Measurements from ENCODE around the gene CAPN10. TPM values are rescaled to one million over a fixed set of nuclear protein-coding genes. Genes with fewer than 3 reads are reported as not detected.
"Not testable (repeated sequence)": the region's sequence is repeated elsewhere in the genome, so short reads cannot be mapped to it uniquely, and the experiment has no call there.

Gene CAPN10
- total RNA-seq, 1 donor from 2014 or later = 37.2 TPM

DNA sequence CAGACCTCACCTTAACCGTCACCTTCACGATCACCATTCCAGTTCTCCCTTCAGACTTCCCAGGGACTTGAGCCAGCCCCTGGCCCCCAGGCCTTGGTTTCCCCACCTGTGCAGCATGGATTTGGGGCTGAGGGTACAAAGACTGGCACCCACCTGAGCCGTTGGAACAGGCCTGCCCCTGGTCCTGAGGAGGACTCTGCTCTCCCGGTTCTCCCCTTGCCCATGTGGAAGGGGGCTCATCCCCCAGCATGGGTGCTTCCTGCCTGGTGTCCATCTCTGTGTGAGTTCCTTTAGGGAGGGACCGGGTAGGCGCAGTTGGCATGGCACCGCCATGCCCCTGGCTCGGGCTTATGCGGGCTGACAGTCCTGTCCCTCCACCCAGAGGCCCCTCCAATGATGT, 27.9 kb downstream of the CAPN10 start:
- no peak for ATAC-seq
- intact Hi-C loops (cut with DNase I) = no loop called here
- DNase-seq (ENCODE audit: low spot score) = peak; percentile 25

DNA sequence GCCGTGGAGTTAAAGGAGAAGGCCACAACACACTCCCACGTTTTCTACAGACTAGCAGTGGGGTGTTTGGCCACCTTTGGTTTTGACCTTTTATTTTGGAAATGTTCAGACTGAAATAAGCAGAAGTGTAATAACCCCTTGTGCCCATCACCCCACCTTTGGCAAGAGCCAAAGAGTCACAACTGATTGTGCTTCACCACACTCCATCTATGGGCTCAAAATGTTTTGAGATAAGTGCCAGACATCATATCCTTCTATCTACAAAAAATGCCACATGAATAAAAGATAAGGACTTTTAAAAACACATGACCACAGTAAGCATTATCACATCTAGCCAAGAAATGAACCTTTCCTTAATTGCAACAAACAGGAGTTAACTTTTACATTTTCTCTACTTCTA, 28.9 kb downstream of the CAPN10 start:
- DNase-seq (ENCODE audit: low spot score) (no peak), ATAC-seq (no peak)
- intact Hi-C loops (cut with DNase I) = no loop called here

DNA sequence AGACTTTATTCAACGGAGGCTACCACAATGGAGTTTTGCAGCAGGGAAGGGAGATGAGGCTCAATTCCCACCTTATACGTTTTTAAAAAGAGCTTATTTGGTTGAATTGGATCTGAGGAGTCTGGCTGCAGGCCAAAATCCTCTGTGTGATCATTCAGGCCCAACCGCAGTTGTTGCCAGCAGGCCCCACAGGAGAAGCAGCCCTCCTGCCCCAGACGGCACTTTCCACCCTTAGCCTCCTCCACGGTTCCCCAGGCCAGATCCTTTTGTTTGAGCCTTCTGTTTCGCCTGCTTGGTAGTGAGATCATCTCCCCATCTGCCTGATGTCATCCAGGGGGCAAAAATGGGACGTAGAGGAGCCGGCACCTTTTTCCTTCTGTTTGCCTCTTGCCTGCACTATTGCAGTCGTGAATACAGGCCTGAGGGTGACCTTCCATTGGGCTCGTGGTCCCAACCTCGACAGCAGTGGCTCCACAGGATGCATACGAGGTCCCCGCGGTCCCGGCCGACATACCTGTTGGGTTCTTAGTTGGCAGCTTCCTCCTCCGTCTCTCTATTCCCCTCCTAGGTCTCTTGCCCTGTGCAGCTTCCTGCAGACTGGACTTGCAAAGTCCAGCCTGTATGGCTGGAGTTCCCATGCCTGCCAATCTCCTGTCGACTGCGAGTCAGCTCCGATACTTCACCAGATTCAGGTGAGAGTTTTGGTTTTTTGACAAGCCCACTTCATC, 29.4 kb downstream of the CAPN10 start:
- intact Hi-C loops (cut with DNase I) = no loop called here
- DNase-seq (ENCODE audit: low spot score) (peak; percentile 49), ATAC-seq (no peak)

DNA sequence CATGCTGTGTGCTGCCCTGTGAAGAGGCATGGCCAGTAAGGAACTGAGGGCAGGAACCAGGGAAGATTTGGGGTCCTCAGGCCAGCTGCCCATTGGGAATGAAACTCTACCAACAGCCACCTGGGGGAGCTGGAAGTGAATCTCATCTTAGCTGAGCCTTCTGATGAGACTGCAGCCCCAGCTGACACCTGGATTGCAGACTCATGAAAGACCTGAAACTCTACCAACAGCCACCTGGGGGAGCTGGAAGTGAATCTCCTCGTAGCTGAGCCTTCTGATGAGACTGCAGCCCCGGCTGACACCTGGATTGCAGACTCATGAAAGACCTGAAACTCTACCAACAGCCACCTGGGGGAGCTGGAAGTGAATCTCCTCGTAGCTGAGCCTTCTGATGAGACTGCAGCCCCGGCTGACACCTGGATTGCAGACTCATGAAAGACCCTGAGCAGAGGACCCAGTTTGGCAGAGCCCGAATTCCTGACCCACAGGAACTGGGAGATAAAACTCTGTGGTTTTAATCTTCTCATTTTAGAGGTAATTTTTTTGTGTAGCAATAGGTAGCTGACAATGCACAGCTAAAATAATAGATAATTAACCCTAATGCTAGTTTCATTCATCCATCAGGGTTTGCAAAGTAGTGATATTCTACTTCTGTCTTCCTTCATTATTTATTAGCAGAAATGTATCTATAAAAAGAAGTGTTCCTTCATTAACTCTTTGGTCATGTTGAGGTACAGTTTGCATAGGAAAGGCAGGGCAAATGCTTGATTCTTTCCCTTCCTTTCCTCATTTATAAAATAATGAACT, 30.5 kb downstream of the CAPN10 start:
- DNase-seq (ENCODE audit: low spot score) = peak; percentile 21
- intact Hi-C loops (cut with DNase I); ATAC-seq: not testable (repeated sequence)

DNA sequence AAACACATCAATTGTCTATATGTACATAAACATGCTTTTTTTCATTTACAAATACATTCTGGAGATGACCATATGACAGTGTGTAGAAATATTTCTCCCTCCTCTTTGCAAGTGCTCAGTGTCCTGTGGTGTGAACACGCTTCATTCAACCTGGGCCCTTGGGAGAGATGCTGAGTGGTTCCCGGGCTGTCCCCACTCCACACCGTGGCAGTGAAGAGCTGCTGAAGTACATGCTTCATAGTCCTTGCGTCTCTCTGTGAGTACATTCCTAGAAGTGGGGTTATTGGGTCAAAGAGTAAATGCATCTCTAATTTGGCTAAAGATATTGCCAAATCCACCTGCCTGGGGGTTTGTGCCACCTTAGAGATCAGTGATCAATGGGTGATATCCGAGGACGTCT, 32.2 kb downstream of the CAPN10 start:
- peak; percentile 35 for DNase-seq (ENCODE audit: low spot score)
- intact Hi-C loops (cut with DNase I) = no loop called here
- ATAC-seq = no peak

DNA sequence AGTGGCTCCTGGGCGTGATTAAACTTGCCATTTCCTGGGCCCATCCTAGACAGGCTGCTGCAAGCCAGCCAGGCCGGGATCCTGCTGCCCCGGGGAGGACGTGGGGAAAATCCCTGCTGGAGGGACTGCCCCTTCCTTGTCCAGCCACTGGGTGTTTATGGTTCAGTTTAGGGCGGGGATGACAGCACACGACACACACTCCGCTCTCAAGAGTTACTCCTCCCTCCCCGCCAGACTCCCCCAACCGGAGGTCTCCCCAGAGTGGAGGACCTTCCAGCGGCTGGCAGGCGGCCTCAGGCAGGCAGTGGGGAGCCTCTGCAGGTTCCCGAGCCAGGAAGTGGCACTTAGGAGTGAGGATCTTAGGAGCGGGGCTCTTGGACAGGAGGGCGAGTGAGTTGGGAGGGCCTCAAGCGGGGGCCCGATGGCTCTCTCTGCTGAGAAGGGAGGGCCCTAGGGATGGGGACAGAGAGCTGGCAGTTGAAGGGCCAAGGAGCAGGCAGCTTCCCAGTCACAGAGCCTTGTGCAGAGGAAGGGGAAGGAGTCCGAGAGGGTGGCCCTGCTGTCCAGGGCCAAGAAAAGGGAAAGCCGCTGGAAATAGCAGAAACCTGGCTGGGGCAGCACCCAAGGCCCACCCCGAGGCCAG, 33.1 kb downstream of the CAPN10 start:
- ATAC-seq (no peak), DNase-seq (ENCODE audit: low spot score) (peak; percentile 35)
- intact Hi-C loops (cut with DNase I) = no loop called here

DNA sequence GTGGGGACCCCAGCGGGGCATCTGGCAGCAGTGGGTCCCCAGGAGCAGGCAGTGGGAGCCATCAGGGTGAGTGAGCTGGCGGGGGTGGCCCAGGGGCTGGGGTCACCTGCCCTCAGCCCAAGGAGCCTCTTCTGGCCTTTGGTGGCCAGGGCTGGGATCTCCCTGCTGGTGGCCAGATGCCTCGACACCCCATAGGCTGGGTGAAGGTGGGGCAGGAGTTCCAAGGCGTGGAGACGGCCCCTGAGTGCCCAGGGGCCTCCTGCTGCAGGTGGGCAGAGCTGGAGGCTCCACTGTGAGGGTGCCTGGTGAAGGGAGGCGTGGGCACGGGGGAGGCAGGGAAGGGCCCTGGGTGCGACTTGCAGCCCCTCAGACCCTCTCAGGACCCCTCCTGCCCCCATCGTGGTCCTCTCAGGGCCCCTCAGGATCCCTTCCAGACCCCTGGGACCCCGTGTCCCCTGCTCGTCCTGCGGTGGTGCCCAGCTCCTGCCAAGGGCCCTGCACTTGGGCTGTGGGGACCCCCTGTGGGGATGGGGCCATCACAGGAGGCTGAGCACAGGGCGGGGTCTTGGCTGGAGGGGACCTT, 33.7 kb downstream of the CAPN10 start:
- ATAC-seq (no peak), DNase-seq (ENCODE audit: low spot score) (peak; percentile 51)
- intact Hi-C loops (cut with DNase I) = no loop called here

DNA sequence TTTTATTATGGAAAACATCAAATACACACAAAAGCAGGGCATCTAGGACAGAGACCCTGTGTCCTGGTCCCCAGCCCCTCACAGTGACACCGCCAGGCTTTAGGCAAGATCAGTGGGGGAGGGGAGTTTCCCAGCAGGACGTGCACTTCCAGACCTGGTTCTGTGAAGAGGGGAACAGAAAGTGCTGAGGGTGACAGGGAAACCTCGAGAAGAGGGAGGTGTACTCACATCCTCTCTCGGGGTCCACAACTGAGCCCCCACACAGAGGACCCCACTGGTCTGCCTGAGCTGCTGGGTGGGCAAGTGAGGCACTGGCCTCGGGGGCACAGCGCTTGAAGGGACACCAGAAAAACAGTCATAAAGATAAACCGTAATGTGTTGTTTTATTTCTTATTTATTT, 34.3 kb downstream of the CAPN10 start:
- ATAC-seq (no peak), DNase-seq (ENCODE audit: low spot score) (peak; percentile 46)
- intact Hi-C loops (cut with DNase I) = no loop called here

DNA sequence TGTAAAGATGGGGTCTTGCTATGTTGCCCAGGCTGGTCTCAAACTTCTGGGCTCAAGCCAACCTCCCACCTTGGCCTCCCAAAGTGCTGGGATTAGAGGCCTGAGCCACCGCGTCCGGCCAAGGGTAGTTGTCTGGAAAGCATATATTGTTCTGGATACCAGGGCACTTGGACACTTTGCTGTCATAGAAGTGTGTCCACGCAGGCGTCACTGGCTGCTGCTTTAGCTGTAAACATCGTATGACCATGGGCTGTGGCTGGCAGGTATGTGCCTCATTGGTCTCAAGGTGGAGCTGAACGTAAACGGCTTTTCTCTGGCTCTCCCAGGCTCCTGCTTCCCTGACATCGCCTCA, 35.5 kb downstream of the CAPN10 start:
- DNase-seq (ENCODE audit: low spot score) = peak; percentile 43
- intact Hi-C loops (cut with DNase I) = no loop called here
- ATAC-seq = no peak

DNA sequence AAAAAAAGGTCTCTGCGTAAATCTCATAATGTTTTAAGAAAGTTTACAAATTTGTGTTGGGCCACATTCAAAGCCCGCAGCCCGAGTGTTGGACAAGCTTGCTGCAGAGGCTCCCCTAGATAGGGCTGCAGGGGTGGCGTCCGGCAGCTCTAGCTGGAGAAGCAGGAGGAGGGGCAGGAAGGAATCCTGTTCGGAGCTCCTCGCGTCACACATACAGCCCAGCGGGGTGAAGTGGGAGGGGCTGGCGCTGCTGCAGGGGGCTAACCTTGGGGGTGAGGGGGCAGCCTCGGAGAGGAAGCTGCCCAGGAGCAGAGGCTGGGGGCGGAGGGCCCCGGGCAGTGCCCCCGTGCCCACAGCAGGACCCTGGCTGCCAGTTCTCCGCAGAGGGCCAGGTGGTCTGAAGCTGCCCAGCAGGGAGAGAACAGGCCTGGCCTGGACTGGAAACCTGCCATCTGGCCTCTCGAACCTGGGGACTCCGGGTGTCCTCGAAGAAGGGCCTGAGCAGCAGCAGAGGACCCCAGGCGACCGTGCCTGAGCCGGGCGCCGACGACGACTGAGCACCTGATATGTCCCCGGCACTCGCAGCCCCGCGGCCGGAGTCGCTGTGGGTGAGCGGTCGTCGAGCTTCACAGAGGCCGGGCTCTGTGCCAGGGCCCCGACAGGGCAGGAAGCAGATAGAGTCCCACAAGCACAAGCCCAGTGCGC, 36.1 kb downstream of the CAPN10 start:
- ATAC-seq (peak; percentile 52), DNase-seq (ENCODE audit: low spot score) (peak; percentile 60)
- intact Hi-C loops (cut with DNase I) = no loop called here

DNA sequence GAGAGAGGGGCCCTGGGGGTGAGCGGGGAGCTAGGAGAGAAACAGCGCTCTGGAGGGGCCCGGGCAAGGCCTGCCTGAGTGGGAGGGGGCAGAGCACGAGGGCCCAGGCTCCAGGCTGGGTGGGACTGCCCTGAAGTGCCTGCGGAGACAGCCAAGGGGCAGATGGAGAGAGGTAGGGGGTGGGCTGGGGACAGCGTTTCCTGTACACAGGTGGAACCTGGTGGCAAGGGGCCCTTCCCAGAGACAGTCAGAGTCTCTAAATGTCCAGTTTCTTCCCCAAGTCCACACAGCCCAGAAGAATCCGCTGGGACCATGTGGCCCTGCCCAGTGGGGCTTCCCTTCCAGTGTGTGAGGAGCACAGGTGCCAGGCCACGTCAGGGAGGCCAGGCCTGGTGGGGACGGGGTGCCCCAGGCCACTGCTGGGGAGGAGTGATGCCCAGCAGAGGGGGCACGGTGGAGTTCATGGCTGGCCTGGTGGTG, 37.0 kb downstream of the CAPN10 start:
- DNase-seq (ENCODE audit: low spot score) = no peak
- intact Hi-C loops (cut with DNase I) = no loop called here

DNA sequence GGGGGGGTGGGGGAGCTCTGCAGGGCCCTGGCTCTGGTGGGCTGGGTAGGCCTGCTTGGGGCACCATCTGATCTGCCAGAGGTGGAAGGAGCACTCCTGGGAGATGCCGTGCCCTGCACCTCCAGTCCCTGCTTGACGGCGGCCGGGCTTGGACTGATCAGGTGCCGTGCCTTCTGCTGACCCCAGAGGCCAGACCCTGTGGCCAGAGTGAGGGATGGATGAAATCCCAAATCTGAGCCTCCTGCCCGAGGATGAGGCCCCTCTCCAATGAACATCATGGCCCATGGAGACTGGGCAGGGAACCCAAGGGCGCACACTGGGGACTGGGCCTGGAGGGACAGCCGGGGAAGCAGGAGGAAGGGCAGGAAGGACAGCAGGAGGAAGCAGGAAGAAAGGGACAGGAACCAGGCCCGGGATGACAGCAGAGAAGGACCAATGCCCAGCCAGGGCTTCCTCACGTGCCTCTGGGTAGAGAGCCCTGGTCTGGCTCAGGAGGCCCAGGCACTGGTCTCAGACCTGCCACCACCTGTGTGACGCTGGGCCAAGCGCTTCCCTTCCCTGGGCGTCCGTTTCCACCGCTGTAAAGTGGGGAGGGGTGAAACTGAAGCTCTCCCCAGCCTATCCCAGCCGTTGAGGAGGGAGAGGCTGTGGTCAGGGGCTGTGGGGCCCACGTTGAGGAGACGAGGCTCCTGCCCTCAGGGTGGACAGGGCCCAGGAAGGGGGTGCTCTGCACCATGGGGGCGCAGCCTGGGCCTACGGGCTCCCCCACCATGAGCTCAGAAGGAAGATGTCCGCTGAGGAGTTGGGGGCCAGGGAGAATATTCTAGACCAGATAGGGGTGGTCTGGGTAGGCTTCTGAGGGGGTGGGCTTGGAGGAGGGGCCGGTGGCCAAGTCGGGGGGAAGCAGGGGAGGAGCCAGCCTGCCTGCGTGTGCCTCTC, 37.7 kb downstream of the CAPN10 start:
- intact Hi-C loops (cut with DNase I) = no loop called here
- ATAC-seq = peak; percentile 6
- peak; percentile 50 for DNase-seq (ENCODE audit: low spot score)

More for the DNA sequence above, 37.0 kb downstream of the CAPN10 start:
- peak; percentile 6 for ATAC-seq

DNA sequence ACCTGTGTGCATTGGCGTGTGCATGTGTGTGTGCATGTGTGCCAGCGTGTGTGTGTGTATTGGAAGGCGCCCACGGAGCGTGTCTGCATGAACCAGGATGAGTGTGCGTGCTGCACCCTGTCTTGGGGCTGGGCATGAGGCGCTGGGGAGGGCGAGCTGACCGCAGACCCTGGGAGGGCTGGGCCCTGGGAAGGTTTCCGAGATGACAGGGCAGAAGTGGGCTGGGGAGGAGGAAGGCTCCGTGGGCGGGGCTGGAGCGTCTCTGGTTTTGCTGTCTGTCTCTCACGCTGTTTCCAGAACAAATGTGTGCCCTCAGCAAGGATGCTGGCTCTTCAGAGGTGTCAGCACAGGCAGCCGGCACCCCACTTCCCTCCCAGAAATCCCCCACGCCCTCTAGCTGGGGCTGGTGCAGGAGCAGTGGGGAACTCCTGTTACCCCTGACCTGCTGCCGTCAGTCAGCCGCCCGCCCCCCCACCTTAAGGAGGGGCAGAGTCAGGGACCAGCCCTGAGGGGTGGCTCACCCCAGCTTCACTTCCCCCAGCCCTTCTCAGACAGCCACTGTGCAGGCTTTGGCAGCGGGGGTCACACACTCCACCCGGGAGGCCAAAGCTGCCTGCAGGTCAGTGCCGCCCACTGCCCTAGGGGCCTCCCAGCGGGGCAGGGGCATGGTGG, 38.6 kb downstream of the CAPN10 start, which contains the start of gene GPR35:
Gene GPR35, plus strand, starts transcription at position 531 of the 672 bp plus-strand sequence. CDS start 4,473 bp downstream, outside the sequence.
- intact Hi-C loops (cut with DNase I) = no loop called here
- ATAC-seq (peak; percentile 40), DNase-seq (ENCODE audit: low spot score) (peak; percentile 64)

DNA sequence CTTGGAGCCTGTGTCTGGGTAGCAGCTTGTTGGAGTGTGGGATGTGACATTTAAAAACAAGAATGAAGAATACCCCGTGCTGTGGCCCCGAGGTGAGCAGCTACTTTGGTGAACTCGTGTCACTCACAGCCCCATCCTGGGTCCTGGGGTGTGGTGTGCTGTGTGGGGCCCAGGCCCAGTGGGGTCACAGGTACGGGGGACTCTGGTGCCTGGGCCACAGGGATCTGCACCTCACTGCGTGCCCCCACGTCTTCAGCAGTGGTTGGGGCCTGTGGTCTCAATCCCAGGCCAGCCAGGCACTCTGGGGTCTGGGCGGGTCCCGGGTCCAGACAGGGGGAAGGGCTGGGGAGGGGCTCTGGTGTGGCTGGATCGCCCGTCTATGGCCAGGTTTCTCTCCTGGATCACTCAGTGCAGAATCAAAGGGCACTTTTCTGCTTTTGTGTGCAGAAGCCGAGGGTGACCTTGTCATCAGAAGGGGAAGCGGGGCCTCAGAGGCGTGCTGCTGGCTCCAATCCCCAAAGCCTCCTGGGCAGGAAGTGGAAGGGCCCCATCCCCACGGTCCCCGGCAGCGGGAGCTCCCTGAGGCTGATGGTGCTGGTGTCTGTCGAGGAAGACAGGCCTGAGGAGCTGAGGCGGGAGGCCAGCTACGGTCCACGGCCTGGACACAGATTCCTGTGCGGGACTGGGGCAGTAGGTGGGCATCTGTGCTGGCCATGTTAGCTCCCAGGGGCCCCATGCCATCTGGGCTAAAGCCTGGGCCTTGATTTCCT, 40.2 kb downstream of the CAPN10 start:
- intact Hi-C loops (cut with DNase I) = no loop called here
- ATAC-seq = no peak
- DNase-seq (ENCODE audit: low spot score) = peak; percentile 54

DNA sequence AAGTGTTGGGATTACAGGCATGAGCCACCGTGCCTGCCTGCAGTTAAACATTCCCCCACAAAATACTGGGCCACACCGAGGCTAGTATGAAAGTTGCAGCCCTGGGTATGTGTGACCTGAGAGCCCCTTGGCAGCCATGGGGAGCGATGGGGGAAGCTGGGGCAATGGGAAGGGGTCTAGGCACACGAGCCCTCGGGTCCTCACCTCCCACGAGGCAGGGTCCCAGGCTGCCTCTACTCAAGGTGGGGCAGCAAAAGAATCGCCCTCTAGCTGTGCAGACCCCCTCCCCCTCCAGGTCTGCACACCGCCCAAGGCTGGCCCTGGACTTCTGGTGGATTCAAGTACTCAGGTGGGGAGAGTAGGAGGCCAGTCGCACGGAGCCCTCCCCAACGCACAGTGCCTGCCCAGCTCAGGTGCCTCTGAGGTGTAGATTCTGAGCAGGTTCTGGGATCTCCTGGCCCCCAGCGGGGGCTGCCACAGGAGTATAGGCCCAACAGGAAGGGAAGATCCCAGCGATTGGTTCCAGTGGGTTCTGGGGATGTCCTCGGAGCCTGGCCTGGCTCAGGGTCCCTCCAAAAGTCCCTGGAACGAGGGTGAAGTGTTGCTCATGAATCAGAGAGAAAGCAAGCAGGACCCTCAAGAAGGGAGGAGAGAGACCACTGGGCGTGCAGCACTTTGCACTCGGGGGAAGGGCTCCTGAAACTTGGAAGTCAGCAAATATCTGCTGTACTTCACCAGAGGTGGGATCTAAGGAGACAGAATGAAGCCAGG, 41.4 kb downstream of the CAPN10 start:
- intact Hi-C loops (cut with DNase I) = no loop called here
- DNase-seq (ENCODE audit: low spot score) = peak; percentile 36
- ATAC-seq = no peak

DNA sequence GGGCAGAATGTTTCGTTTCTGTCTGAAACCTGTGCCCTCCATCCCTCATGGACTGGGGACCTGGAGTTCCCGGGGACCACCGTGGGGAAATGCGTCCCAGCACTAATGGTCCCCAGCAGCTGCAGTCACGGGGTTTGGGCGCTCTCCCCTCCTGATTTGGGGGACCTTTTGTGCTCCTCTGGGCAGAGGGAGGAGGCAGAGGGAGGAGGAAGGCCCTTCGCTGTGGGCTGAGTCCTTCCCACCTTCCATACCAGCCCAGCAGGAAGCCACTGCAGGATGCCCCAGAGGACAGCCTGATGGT, 41.9 kb downstream of the CAPN10 start:
- intact Hi-C loops (cut with DNase I) = no loop called here
- ATAC-seq (no peak), DNase-seq (ENCODE audit: low spot score) (peak; percentile 28)

All from sciatic nerve (tissue), 2 donors.